Keratinocyte (primary cell): ENCODE results near the gene FAM209B. TPM values are rescaled to one million over a fixed set of nuclear protein-coding genes. Genes with fewer than 3 reads are reported as not detected.

Experiments used
- DNase-seq: peaks from one replicate; pipeline ENCODE4 v3.0.0-alpha.2; 2011; ENCODE audit warnings: low read depth, missing footprints, low spot score
- FAIRE-seq: peaks from 2 replicates; lab custom pipeline; 2011; peaks lifted over from hg19 to GRCh38; lab: Jason Lieb, UNC
- H2AFZ ChIP-seq: 2 replicates; pipeline ENCODE4 v1.6.0; 2012; ENCODE audit warnings: low read length, control low read depth, inconsistent platforms; ENCODE audit not compliant: control insufficient read depth
- H3K27ac ChIP-seq: 2 replicates; pipeline ENCODE4 v1.5.1; 2011; ENCODE audit warnings: low read length; ENCODE audit not compliant: control insufficient read depth, insufficient read depth
- H3K27me3 ChIP-seq: 3 replicates; pipeline ENCODE4 v1.6.0; 2011; ENCODE audit warnings: low read length; ENCODE audit not compliant: control insufficient read depth, insufficient read depth; ENCODE audit errors: extremely low read depth
- H3K36me3 ChIP-seq, 2 experiments: 2 replicates in 1 of 2; 3 replicates in 1 of 2; pipeline ENCODE4 v1.5.1; 2011; ENCODE audit warnings: low read length in 2 of 2, mild to moderate bottlenecking in 1 of 2; ENCODE audit not compliant: control insufficient read depth in 2 of 2, insufficient read depth in 2 of 2; ENCODE audit errors: extremely low read depth in 1 of 2
- H3K4me1 ChIP-seq: 3 replicates; pipeline ENCODE4 v1.5.1; 2011; ENCODE audit warnings: low read length; ENCODE audit not compliant: control insufficient read depth, insufficient read depth; ENCODE audit errors: extremely low read depth
- H3K4me2 ChIP-seq: 3 replicates; pipeline ENCODE4 v1.6.0; 2011; ENCODE audit warnings: low read depth, low read length; ENCODE audit not compliant: control insufficient read depth, insufficient read depth; ENCODE audit errors: extremely low read depth
- H3K4me3 ChIP-seq, 3 experiments: fragments of 200-600 bp in 1 of 3; sonication (generic) in 1 of 3; 2 replicates in 2 of 3; 3 replicates in 1 of 3; pipeline ENCODE4 v1.5.1; 2011 to 2016; ENCODE audit warnings: low read length in 3 of 3, mild to moderate bottlenecking in 3 of 3, control low read depth in 2 of 3, inconsistent platforms in 1 of 3, low read depth in 1 of 3, mixed read lengths in 1 of 3, mixed run types in 1 of 3, moderate library complexity in 1 of 3; ENCODE audit not compliant: control insufficient read depth in 2 of 3, insufficient read depth in 2 of 3; ENCODE audit errors: extremely low read depth in 1 of 3
- H3K79me2 ChIP-seq: 2 replicates; pipeline ENCODE4 v1.6.0; 2012; ENCODE audit warnings: low read length; ENCODE audit not compliant: control insufficient read depth, insufficient read depth
- H3K9ac ChIP-seq: 3 replicates; pipeline ENCODE4 v1.6.0; 2011; ENCODE audit warnings: low read length; ENCODE audit not compliant: control insufficient read depth, insufficient read depth; ENCODE audit errors: extremely low read depth
- H3K9me1 ChIP-seq: 3 replicates; pipeline ENCODE4 v1.6.0; 2011; ENCODE audit warnings: low read length; ENCODE audit not compliant: control insufficient read depth, insufficient read depth; ENCODE audit errors: extremely low read depth
- H3K9me3 ChIP-seq: 2 replicates; pipeline ENCODE4 v1.5.1; 2012; ENCODE audit warnings: low read depth, low read length; ENCODE audit not compliant: control insufficient read depth
- H4K20me1 ChIP-seq: 3 replicates; pipeline ENCODE4 v1.6.0; 2011; ENCODE audit warnings: low read length; ENCODE audit not compliant: control insufficient read depth, insufficient read depth; ENCODE audit errors: extremely low read depth
- CTCF ChIP-seq, 3 experiments: IDR thresholded peaks in 1 of 3; conservative IDR thresholded peaks in 1 of 3; optimal IDR thresholded peaks in 1 of 3; 2 replicates in 2 of 3; 3 replicates in 1 of 3; pipeline versions ENCODE3 to v1.5.1; 2011; ENCODE audit warnings: low read length in 3 of 3, mild to moderate bottlenecking in 3 of 3, moderate library complexity in 2 of 3, control low read depth in 1 of 3, inconsistent platforms in 1 of 3; ENCODE audit not compliant: insufficient read depth in 2 of 3; ENCODE audit errors: extremely low read depth in 1 of 3
- EZH2 ChIP-seq: IDR thresholded peaks from one replicate; pipeline ENCODE4 v1.6.1; 2012; ENCODE audit warnings: inconsistent platforms, mild to moderate bottlenecking, low read length, moderate library complexity
- dilution Hi-C: fragments of 300-500 bp; cut with MboI; formaldehyde crosslinking; loops from one replicate; pipeline ENCODE4 v1.7.0; 2020; ENCODE audit warnings: low sequenced_read_pairs; ENCODE audit not compliant: extremely low pct_ligation_motif_present
- polyA plus RNA-seq, 5 experiments: library from polyadenylated mRNA; depleted of rRNA in 3 of 5; stranded (reverse) in 3 of 5; stranded (forward) in 1 of 5; unstranded in 1 of 5; fragments of >200 nt; gene quantifications; 1 replicate in 1 of 5; 2 replicates in 3 of 5; 3 replicates in 1 of 5; pipeline versions ENCODE4 v1.2.1 to v1.2.3, GENCODE V29; 2011 to 2012; ENCODE audit warnings: missing spikeins in 2 of 5, low read depth in 1 of 5, low replicate concordance in 1 of 5

The FAM209B gene
- polyA plus RNA-seq, 1 donor (not counting 4 experiments of a cell fraction or from before 2014, with no cell fraction given): 0.38 TPM

GRCh38 chr20:56581701-56582100, 48.7 kb downstream of the FAM209B start:
- dilution Hi-C loops: no loop called here

GRCh38 chr20:56582542-56582941, 49.5 kb downstream of the FAM209B start:
- no peaks in the 10 kb centered on the region for H3K79me2 ChIP-seq
- no peak overlapping the region for H3K4me2 ChIP-seq
- TF ChIP-seq EZH2: no peak
- TF ChIP-seq CTCF (optimal IDR thresholded peaks at IDR 0.05 in 1 of 3, IDR thresholded peaks at IDR 0.05 in 1 of 3, conservative IDR thresholded peaks at IDR 0.05 in 1 of 3; ENCODE audit: extremely low read depth in 1 of 3, insufficient read depth in 2 of 3, low read length in 3 of 3): no peak
- no peak for DNase-seq
- no peak overlapping the region for H3K9ac ChIP-seq
- no peak for FAIRE-seq
- H3K36me3 ChIP-seq: no peaks in the 10 kb centered on the region
- no peak overlapping the region for H3K4me3 ChIP-seq
- no peaks in the 10 kb centered on the region for H3K9me3 ChIP-seq
- H3K27ac ChIP-seq: no peak overlapping the region
- no peaks in the 10 kb centered on the region for H4K20me1 ChIP-seq
- H2AFZ ChIP-seq: no peak overlapping the region
- H3K4me1 ChIP-seq: peaks cover 4% of the 10 kb centered on the region
- dilution Hi-C loops: no loop called here
- no peaks in the 10 kb centered on the region for H3K27me3 ChIP-seq
- no peaks in the 10 kb centered on the region for H3K9me1 ChIP-seq

More at GRCh38 chr20:56581701-56582100, 48.7 kb downstream of the FAM209B start:
- no peaks in the 10 kb centered on the region for H3K36me3 ChIP-seq
- H3K79me2 ChIP-seq: no peaks in the 10 kb centered on the region
- no peak for TF ChIP-seq EZH2
- no peak for TF ChIP-seq CTCF (optimal IDR thresholded peaks at IDR 0.05 in 1 of 3, IDR thresholded peaks at IDR 0.05 in 1 of 3, conservative IDR thresholded peaks at IDR 0.05 in 1 of 3; ENCODE audit: extremely low read depth in 1 of 3, insufficient read depth in 2 of 3, low read length in 3 of 3)
- no peaks in the 10 kb centered on the region for H4K20me1 ChIP-seq
- H3K27me3 ChIP-seq: no peaks in the 10 kb centered on the region
- no peaks in the 10 kb centered on the region for H3K4me1 ChIP-seq
- H2AFZ ChIP-seq: no peak overlapping the region
- no peak overlapping the region for H3K27ac ChIP-seq
- no peak overlapping the region for H3K4me2 ChIP-seq
- H3K9me3 ChIP-seq: no peaks in the 10 kb centered on the region
- no peak overlapping the region for H3K9ac ChIP-seq
- DNase-seq (no peak), FAIRE-seq (no peak)
- no peaks in the 10 kb centered on the region for H3K9me1 ChIP-seq
- no peak overlapping the region for H3K4me3 ChIP-seq
